Midbrain (tissue), 1 donor: ENCODE measurements around the gene STX8.

Experiments used
- DNase-seq: peaks from one replicate; lab custom pipeline; 2025; lab: John Stamatoyannopoulos, UW

STX8 gene

DNA sequence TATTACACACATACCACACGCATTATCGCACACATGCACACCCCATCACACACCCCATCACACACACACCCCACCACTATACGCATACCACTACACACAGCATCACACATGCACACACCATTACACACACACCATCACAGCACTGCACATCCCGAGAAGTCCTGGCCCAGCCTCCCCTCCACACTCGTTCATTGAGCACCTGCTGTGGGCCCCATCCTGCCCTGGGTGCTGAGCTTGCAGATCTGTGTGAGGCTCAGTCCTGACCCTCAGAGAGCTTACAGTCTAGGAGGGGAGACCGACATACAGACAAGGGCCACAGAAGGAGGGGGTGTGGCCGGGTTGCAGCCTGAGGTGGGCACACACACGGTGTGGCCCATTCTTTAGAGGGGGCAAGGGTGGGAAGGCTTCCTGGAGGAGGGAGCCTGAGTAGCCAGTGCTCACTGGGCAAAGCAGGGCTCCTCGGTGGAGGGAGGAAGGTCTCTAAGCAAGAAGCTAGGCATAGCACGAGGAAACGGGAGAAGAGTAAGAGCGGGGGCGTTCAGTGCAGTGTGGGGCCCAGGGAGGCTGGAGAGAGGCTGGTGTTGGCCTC lies 347.7 kb downstream of the STX8 start:
- no peak for DNase-seq

DNA sequence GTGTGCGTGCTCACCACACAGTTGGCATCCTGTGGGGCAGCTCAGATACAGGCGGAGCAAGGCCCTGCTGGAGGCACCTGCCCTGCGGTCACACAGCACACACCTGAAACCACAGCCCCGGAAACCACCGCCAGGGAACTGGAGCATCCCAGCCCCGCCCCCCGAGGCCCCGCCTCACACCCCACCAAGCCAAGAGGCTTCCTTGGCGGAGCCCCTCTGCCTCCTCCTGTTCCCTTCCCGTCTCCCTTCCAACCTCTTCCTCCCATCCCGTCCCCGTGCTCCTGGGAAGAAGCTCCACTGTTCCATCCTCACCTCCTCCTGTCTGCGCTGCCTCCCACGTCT lies 348.9 kb downstream of the STX8 start:
- no peak for DNase-seq

DNA sequence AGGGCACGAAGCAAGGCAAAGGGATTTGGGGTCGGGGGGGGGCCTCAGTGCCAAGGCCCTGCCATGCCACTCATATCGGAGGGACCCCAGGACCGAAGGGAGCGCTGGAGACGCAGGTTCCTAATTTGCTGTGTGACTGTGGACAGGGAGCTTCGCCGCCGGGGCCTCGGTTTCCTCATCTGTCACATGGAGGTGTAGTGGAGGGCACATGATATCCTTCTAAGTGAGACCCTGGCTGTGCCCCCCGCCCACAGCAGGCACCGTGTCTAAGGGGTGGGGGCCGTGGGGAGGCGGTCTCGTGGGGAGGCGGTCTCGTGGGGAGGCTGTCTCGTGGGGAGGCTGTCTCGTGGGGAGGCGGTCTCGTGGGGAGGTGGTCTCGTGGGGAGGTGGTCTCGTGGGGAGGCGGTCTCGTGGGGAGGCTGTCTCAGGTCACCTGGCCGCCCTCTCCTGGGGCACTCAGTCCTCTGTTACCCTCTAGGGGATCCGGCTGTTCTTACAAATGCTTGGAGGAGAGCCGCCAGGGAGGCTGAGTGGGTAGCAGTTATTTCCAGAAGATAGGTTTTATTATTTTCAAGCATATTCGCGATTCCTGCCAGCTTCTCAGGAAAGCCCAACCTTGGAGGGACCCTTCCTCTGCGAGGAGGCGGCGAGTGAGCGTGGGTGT lies 349.4 kb downstream of the STX8 start:
- no peak for DNase-seq

DNA sequence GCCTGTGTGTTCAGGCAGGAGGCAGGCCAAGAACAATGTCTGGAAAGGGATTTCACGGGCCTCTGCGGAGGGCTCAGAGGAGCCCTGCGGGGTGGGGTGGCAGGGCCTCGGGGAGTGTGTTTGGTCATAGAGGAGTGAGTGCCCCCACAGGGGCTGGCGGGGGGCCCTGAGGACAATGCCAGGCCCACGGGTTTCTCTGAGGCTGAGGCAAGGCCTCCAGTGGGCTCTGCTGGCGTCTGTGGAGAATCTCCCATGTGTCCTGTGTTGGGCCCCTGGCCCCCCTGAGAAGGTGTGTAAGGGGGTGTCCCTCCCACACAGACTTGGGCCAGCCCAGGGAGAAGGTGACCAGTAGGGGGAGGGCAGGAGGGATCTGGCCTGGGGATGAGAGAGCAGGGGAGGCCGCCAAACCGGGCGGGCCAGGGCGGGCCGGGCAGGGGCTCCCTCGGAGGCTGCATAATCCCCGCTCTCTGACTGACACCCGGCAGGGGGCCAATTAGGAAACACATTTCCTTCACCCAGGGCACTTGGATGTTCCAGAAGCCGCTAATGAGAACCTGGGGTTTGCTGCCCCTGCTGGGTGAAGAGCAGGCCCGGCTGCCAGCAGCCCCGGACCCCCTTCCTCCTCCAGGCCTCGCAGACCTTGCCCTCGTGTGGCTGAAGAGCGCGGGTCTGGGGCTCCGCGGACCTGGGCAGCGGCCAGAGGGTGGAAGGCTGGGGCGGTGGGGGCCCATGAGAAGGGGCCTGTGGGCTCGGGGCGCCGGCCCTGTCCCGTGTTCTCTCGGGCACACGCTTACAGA lies 350.1 kb downstream of the STX8 start:
- DNase-seq: no peak

GRCh38 chr17:9224485-9224884 lies 351.1 kb downstream of the STX8 start:
- no peak for DNase-seq

DNA sequence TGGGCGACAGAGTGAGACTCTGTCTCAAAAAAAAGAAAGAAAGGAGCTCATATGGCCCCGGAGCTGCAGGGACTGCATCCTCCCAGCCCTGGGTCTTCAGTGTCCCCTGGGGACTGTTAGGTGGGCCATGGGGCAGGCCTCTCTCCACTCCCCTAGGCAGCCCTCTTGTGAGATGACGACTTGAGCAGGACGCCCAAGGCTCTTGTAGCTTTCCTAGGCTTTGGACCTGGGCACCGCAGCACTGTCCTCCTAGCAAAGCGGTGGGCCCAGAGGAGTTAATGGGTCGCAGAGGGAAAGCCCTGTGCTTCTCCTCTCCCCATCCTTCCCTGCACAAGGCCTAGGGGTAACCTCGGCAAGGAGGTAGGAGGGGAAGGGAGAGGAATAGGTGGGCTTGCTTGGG lies 352.1 kb downstream of the STX8 start:
- DNase-seq: no peak

GRCh38 chr17:9221922-9222180 lies 353.8 kb downstream of the STX8 start:
- no peak for DNase-seq

- no peak for DNase-seq
These were observed 354.3 kb downstream of the STX8 start for GRCh38 chr17:9221147-9221921.

GRCh38 chr17:9220398-9221146 lies 355.0 kb downstream of the STX8 start:
- no peak for DNase-seq

DNA sequence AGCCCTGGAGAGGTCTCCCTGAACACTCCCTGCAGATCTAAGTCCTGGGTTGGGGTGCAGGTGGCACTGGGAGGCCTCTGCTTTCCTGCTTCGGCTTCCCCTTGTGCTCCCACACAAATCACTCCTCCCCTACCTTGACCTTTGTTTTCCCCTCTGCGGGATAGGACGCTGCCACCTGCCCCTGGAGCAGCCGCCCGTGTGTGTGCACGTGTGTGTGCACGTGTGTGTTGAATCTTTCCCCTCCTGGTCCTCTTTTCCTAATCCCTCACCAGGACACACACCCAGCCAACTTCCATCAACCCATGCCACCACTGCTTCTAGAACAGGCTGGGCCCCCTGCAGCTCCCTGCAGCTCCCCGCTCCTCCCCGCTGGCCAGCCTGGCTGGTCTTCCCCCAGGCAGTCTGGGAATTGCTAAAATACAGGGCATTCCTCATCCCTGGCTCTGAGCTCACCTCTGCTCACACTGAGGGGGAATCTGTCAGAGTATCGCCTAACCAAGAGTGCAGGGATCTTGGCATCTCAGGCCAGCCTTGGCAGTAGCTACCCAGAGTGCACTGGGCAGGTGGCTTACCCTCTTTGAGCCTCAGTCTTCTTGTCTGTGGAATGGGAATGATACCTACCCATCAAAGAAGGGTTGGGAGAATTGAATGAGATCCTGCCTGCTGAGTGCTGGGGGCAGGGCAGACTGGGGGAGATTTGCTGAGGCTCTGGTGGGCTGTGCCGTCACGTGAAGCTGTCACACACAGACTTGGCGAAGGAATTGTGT lies 355.8 kb downstream of the STX8 start:
- no peak for DNase-seq

DNA sequence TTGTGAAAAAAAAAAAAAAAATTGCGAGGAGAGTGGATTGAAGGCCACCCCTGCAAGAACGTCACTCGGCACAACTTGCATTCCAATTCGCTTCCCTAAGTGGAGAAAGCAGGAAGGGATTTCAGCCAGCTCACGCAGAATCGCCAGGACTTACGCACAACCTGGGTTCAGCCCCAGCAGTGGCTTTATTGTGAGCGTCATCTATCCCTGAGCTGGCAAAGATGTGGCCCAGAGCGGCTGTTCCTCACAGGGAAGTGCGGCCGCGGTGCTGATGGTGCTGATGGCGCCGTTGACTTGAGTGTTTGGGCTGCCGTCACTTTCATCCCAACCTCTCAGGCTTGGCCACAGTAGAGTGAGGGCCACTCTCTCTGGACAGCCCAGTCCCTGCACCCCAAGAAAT lies 356.7 kb downstream of the STX8 start:
- no peak for DNase-seq

GRCh38 chr17:9218064-9218635 lies 357.5 kb downstream of the STX8 start:
- no peak for DNase-seq

GRCh38 chr17:9217151-9218056 lies 358.2 kb downstream of the STX8 start:
- no peak for DNase-seq

- no peak for DNase-seq
These were observed 360.2 kb downstream of the STX8 start for GRCh38 chr17:9215465-9215864.

GRCh38 chr17:9213303-9213640 lies 362.3 kb downstream of the STX8 start:
- DNase-seq: no peak

DNA sequence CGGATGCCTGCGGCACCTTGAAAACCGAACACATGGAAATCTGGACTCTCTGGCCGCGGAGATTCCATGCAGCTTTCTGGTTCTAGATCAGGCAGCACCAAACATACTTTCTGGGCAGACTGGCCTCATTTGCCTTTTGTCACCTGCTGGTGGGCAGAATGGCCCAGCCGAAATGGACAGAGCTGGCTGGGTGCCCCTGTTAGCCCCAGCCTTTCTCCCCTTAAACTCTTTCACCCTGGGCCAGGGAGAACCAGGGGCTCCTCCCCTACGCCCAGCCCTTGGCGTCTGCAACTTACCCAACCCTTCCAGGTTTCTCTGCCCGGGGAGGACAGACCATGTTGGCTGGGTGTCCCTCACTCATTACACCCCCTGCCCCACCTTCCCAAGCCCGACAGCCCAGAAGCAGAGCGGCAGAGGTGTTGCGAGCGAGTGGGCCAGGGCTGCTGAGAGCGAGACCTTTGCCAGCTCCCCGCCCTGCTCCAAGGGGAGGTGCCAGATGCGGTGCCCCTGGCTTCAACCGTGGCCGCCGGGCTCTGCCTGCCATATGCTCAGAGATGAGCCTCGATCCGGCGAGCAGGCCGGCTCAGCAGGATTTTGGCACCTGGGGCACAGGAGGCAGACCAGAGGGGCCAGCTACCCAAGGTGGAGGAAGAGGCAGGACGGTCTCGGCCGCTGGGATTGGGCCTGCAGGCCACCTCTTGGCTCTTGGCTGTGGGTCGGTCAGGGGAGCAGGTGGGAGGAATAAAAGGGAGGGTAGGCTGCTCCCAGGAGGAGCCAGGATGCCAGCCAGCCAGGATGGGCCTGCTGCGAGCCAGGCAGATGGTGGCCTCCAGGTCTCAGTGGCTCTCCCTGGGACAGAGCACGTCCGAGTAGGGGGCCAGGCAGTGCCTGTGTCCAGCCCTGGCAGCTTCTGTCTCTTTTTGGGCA lies 363.0 kb downstream of the STX8 start:
- no peak for DNase-seq

DNA sequence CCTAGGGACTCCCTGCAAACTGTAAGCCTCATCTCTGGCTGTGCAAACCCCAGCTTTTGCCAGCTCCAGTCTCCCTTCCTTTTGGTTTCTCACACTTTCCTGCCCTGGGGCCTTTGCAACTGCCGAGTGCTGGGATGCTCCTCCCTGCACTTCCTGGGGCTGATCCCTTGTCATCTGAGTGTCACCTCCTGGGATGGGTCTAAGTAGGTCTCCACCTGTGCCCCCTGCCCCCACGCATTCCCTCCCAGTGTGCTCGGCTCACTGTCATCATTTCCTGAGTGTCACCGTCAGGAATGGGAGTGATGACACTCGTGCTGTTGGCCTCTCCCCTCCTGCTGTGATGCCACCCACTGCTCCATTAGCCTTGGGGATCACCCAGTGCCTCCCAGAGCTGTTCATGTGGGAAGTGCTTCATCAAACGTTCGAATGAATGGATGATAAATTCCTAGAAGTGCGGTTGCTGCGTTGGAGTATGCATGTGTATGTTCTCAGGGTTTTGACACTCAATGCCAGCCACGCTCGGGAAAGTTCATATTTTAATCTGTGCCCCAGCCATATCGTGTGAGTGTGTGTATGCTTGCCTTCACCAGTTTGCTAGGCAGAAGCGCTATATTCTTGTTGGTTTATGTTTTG lies 364.4 kb downstream of the STX8 start:
- no peak for DNase-seq

DNA sequence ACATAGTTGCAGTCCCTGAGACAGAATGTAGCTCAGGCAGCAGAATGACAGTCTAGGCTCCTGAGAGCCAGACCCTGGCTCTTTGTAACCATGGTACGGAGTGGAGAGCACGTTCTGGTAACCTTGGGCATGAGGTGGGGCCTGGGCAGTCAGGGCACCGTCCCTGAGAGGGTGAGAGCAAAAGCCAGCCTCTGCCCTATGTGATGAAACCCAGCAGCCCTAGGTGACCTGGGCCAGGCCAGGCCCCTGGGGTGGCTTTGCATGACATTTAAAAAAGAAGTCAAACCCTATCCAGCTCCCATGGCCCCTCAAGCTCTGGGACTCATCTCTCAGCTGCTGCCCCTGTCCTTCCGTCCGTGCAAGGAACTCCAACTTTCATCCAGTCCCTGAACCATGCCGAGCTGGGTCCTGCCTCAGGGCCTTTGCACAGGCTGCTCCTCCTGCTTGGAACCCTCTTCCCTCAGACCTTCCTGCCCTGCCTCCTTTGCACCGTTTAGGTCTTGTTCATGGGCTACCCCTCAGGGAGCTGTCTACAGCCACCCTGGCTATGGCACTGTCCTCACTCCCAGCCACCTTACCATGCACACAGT lies 365.7 kb downstream of the STX8 start:
- DNase-seq: no peak
